NCI-H345 treated with DMSO at 0.1 percent for 48 hours (cell line): ENCODE measurements around the gene CCDC85B.

Source experiments
- DNase-seq: peaks from one replicate; lab custom pipeline; 2025; ENCODE audit not compliant: unreplicated experiment; lab: John Stamatoyannopoulos, UW

Gene CCDC85B

GRCh38 chr11:65928667-65929066 is 38.2 kb downstream of the CCDC85B start:
- DNase-seq = no peak

DNA sequence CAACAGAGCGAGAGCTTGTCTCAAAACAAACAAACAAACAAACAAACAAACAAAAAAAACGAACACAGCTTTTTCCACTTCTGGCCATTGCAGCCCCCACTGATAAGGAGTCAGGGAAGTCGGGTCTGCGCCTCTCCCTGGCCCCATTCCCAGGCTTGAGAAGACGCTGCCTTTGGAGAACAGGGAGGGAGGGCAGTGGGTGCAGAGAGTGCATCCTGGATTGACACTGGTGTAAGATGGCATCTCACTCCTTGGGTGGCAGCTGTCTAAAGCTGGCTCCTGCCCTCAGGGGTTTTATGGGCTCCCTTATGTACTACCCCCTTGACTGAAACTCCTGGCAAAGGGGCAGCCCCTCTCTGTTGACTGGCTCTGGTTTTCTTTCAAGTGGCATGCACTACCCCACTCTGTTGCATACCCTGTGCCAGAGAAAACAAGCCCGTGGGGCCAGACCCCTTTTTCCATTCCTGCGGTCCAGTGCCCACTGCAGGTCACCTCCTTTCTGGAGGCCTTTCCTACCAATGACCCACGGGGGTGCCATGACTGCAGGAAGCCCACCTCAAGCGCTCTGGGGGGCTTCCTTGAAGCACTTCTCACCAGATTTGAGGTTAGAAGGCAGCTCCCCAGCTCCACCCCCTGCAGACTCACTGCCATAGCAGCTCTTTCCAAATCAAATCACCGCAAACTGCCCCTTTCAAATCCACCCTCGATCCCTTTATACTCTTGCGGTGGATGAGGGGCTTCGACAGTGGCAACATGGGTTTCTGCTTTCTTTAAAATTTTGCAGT is 41.5 kb downstream of the CCDC85B start:
- DNase-seq = no peak

DNA sequence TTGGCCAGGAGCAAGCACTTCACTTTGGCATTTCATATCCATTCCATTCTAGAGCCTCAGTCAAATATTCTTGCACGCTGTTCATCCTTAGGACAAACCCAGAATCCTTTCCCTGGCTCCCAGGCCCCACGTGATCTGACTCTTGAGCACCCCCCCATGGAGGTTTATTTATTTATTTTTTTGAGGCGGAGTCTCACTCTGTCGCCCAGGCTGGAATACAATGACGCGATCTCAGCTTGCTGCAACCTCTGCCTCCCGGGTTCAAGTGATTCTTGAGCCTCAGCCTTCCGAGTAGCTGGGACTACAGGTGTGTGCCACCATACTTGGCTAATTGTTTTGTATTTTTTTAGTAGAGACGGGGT is 42.1 kb downstream of the CCDC85B start:
- DNase-seq = peak; percentile 7

DNA sequence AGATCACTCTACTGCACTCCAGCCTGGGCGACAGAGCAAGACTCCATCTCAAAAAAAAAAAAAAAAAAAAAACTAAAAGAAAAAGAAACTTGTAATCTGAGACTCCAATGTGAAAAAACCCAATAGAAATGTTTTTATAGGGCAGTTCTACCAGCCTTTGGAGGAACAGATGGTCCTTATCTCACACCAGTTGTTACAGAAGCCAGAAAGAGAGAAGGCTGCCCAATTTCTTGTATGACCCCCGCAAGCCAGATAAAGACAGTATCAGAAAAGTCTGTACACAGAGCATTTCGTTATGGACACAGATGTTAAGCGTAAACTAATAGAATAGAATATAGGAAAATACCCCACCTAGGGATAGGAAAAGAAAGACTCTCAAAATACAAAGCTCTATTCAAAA is 43.5 kb downstream of the CCDC85B start:
- no peak for DNase-seq

- no peak for DNase-seq
These were observed 47.3 kb downstream of the CCDC85B start for GRCh38 chr11:65937766-65938165.
